MM.1S (cell line): Measurements from ENCODE around the gene RERE.

ENCODE experiments used
- DNase-seq: peaks from one replicate; pipeline ENCODE4 v3.0.0-alpha.2; 2015
- H2AFZ ChIP-seq: fragments of 300-600 bp; sonication (generic); 2 replicates; pipeline ENCODE4 v1.6.0; 2016; ENCODE audit warnings: antibody characterized with exemption, low read length
- H3F3A ChIP-seq: fragments of 300-600 bp; sonication (generic); 2 replicates; pipeline ENCODE4 v1.6.1; 2016; ENCODE audit warnings: mild to moderate bottlenecking, antibody characterized with exemption, low read length, moderate library complexity, mixed read lengths; ENCODE audit not compliant: insufficient read depth
- H3K27ac ChIP-seq: fragments of 300-600 bp; sonication (generic); 2 replicates; pipeline ENCODE4 v1.5.1; 2016; ENCODE audit warnings: mild to moderate bottlenecking, low read length
- H3K27me3 ChIP-seq: fragments of 300-600 bp; sonication (generic); replicated peaks from 2 replicates; pipeline ENCODE4 v1.6.0; 2016; ENCODE audit warnings: low read length; ENCODE audit not compliant: insufficient read depth
- H3K36me3 ChIP-seq: fragments of 300-600 bp; sonication (generic); replicated peaks from 2 replicates; pipeline ENCODE4 v1.6.1; 2016; ENCODE audit warnings: mild to moderate bottlenecking, low read length, mixed read lengths; ENCODE audit not compliant: insufficient read depth
- H3K4me1 ChIP-seq: fragments of 300-600 bp; sonication (generic); 2 replicates; pipeline ENCODE4 v1.6.1; 2016; ENCODE audit warnings: low read length, mixed read lengths
- H3K4me2 ChIP-seq: fragments of 300-600 bp; sonication (generic); 2 replicates; pipeline ENCODE4 v1.6.0; 2016; ENCODE audit warnings: low read depth, low read length
- H3K4me3 ChIP-seq: fragments of 300-600 bp; sonication (generic); 2 replicates; pipeline ENCODE4 v1.5.1; 2016; ENCODE audit warnings: low read length, mixed read lengths
- H3K79me2 ChIP-seq: fragments of 300-600 bp; sonication (generic); 2 replicates; pipeline ENCODE4 v1.6.1; 2016; ENCODE audit warnings: mixed run types, low read length, mixed read lengths
- H3K9ac ChIP-seq: fragments of 300-600 bp; sonication (generic); 2 replicates; pipeline ENCODE4 v1.6.1; 2016; ENCODE audit warnings: low read length, mixed read lengths
- H3K9me2 ChIP-seq: fragments of 300-600 bp; sonication (generic); replicated peaks from 2 replicates; pipeline ENCODE4 v1.6.1; 2016; ENCODE audit warnings: mild to moderate bottlenecking, low read length, mixed read lengths; ENCODE audit not compliant: insufficient read depth
- H3K9me3 ChIP-seq: fragments of 300-600 bp; sonication (generic); replicated peaks from 2 replicates; pipeline ENCODE4 v1.6.1; 2016; ENCODE audit warnings: mild to moderate bottlenecking, low read length, mixed read lengths; ENCODE audit not compliant: insufficient read depth
- H4K20me1 ChIP-seq: fragments of 300-600 bp; sonication (generic); 2 replicates; pipeline ENCODE4 v1.6.1; 2016; ENCODE audit warnings: mild to moderate bottlenecking, low read length, moderate library complexity, mixed read lengths; ENCODE audit not compliant: insufficient read depth
- CTCF ChIP-seq: fragments of 300-600 bp; sonication (generic); IDR thresholded peaks from 2 replicates; pipeline ENCODE4 v1.5.1; 2016; ENCODE audit warnings: antibody characterized with exemption, low read length, mixed read lengths
- EZH2 ChIP-seq: fragments of 300-600 bp; sonication (generic); optimal IDR thresholded peaks from 2 replicates; pipeline ENCODE3; 2017; ENCODE audit warnings: low read depth, mild to moderate bottlenecking, antibody characterized with exemption, low read length, mixed read lengths
- EZH2phosphoT487 ChIP-seq: fragments of 300-600 bp; sonication (generic); IDR thresholded peaks from 2 replicates; pipeline ENCODE4 v1.6.1; 2018; ENCODE audit warnings: antibody characterized with exemption, low read length

Gene RERE

GRCh38 chr1:8689431-8690252 is 127.8 kb downstream of the RERE start:
- TF ChIP-seq EZH2phosphoT487 (no peak), EZH2 (no peak)
- no peak overlapping the region for H3K9ac ChIP-seq
- no peak overlapping the region for H2AFZ ChIP-seq
- peaks cover 8% of the 10 kb centered on the region; the same call in 1 of the 2 replicates for H3K4me1 ChIP-seq
- H3K4me2 ChIP-seq: no peak overlapping the region
- DNase-seq: no peak
- H3K79me2 ChIP-seq: peaks cover 89% of the 10 kb centered on the region
- H3K36me3 ChIP-seq: no peaks in the 10 kb centered on the region
- H3F3A ChIP-seq: no peaks in the 10 kb centered on the region
- H3K27ac ChIP-seq: no peak overlapping the region
- no peaks in the 10 kb centered on the region for H3K27me3 ChIP-seq
- no peaks in the 10 kb centered on the region for H4K20me1 ChIP-seq
- H3K9me2 ChIP-seq: no peaks in the 10 kb centered on the region
- H3K9me3 ChIP-seq: no peaks in the 10 kb centered on the region
- no peak overlapping the region for H3K4me3 ChIP-seq

DNA sequence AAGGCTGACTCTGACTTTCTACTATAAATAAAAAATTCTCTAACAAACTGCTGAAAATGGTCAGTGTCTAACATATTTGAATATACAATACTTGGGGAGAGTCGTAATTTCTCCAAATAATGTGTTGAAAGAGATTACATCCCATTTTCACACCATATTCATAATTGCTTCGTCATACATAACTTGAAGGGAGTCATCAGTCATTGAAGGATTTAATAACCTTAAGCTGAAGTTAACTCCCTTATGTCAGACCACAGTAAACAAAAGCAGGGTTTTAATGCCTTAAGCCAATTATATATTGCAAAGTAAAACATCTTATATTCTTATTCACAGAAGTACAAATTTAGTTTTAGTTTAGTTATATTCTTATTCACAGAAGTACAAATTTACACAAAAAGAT is 129.9 kb downstream of the RERE start:
- Histone ChIP-seq H3K9me2 (no peaks in the 10 kb centered on the region), H3K4me3 (no peak overlapping the region), H3K9ac (no peak overlapping the region), H3K27ac (no peak overlapping the region), H3K79me2 (peaks cover 89% of the 10 kb centered on the region), H3K9me3 (no peaks in the 10 kb centered on the region), H3K4me2 (no peak overlapping the region), H3K27me3 (no peaks in the 10 kb centered on the region), H2AFZ (no peak overlapping the region), H3F3A (no peaks in the 10 kb centered on the region), H3K4me1 (peaks cover 8% of the 10 kb centered on the region; the same call in 1 of the 2 replicates), H4K20me1 (no peaks in the 10 kb centered on the region), H3K36me3 (no peaks in the 10 kb centered on the region)
- TF ChIP-seq CTCF (no peak), EZH2phosphoT487 (no peak), EZH2 (no peak)
- DNase-seq: no peak

- no peak for TF ChIP-seq EZH2
- no peak for TF ChIP-seq CTCF
- TF ChIP-seq EZH2phosphoT487: no peak
- Histone ChIP-seq H3F3A (no peaks in the 10 kb centered on the region), H2AFZ (no peak overlapping the region), H3K36me3 (no peaks in the 10 kb centered on the region), H4K20me1 (no peaks in the 10 kb centered on the region), H3K79me2 (peaks cover 89% of the 10 kb centered on the region), H3K9ac (no peak overlapping the region), H3K9me2 (no peaks in the 10 kb centered on the region), H3K4me2 (no peak overlapping the region), H3K9me3 (no peaks in the 10 kb centered on the region), H3K4me1 (peaks cover 8% of the 10 kb centered on the region; the same call in 1 of the 2 replicates), H3K27me3 (no peaks in the 10 kb centered on the region), H3K4me3 (no peak overlapping the region), H3K27ac (no peak overlapping the region)
- no peak for DNase-seq
These were observed 130.4 kb downstream of the RERE start for GRCh38 chr1:8687039-8687438.

- Histone ChIP-seq H3K4me2 (no peak overlapping the region), H3K9ac (no peak overlapping the region), H3K36me3 (no peaks in the 10 kb centered on the region), H3K9me2 (no peaks in the 10 kb centered on the region), H3K4me1 (peaks cover 9% of the 10 kb centered on the region; the same call in 1 of the 2 replicates), H4K20me1 (no peaks in the 10 kb centered on the region), H3K9me3 (no peaks in the 10 kb centered on the region), H3F3A (peaks cover 11% of the 10 kb centered on the region), H2AFZ (no peak overlapping the region), H3K79me2 (peaks cover 91% of the 10 kb centered on the region), H3K4me3 (no peak overlapping the region), H3K27me3 (no peaks in the 10 kb centered on the region), H3K27ac (no peak overlapping the region)
- no peak for DNase-seq
- TF ChIP-seq EZH2 (no peak), CTCF (no peak), EZH2phosphoT487 (no peak)
These were observed 132.0 kb downstream of the RERE start for GRCh38 chr1:8685463-8685862.
